HG03159 (cell line): ENCODE measurements around the gene ANK3.

Experiments used
- ATAC-seq: cut with Tn5 transposase; IDR thresholded peaks from one replicate; pipeline ENCODE4 v1.9.1; 2021; ENCODE audit warnings: mild to moderate bottlenecking, moderate library complexity; ENCODE audit not compliant: unreplicated experiment

The ANK3 gene

GRCh38 chr10:60414111-60414510, 24.4 kb upstream of the ANK3 start:
- ATAC-seq, result no peak

GRCh38 chr10:60413306-60414012, 23.8 kb upstream of the ANK3 start:
- ATAC-seq, result no peak

GRCh38 chr10:60410970-60411369, 21.3 kb upstream of the ANK3 start:
- no peak for ATAC-seq

- ATAC-seq, result no peak
Measured at GRCh38 chr10:60409202-60409601, 19.5 kb upstream of the ANK3 start.

GRCh38 chr10:60406182-60406581, 16.5 kb upstream of the ANK3 start:
- ATAC-seq, result no peak

GRCh38 chr10:60405172-60405571, 15.5 kb upstream of the ANK3 start:
- ATAC-seq, result no peak

- ATAC-seq, result no peak
Measured at GRCh38 chr10:60403168-60403873, 13.6 kb upstream of the ANK3 start.

GRCh38 chr10:60400366-60400765, 10.7 kb upstream of the ANK3 start:
- no peak for ATAC-seq

- ATAC-seq, result no peak
Measured at GRCh38 chr10:60399328-60399727, 9.7 kb upstream of the ANK3 start.

GRCh38 chr10:60397792-60398191, 8.1 kb upstream of the ANK3 start:
- ATAC-seq, result no peak

- no peak for ATAC-seq
Measured at GRCh38 chr10:60396766-60397165, 7.1 kb upstream of the ANK3 start.

- ATAC-seq, result no peak
Measured at GRCh38 chr10:60395711-60396110, 6.0 kb upstream of the ANK3 start.

GRCh38 chr10:60394446-60394845, 4.8 kb upstream of the ANK3 start:
- no peak for ATAC-seq

GRCh38 chr10:60390224-60390626, 550 bp upstream of the ANK3 start:
- ATAC-seq, result no peak

GRCh38 chr10:60388709-60389301, 870 bp downstream of the ANK3 start:
- ATAC-seq, result no peak

- ATAC-seq, result no peak
Measured at GRCh38 chr10:60388116-60388625, 1.5 kb downstream of the ANK3 start.

GRCh38 chr10:60387531-60387930, 2.1 kb downstream of the ANK3 start:
- ATAC-seq, result no peak

GRCh38 chr10:60385399-60385738, 4.3 kb downstream of the ANK3 start:
- no peak for ATAC-seq

- no peak for ATAC-seq
Measured at GRCh38 chr10:60384708-60385398, 4.8 kb downstream of the ANK3 start.

GRCh38 chr10:60384011-60384410, 5.7 kb downstream of the ANK3 start:
- ATAC-seq, result no peak

- no peak for ATAC-seq
Measured at GRCh38 chr10:60382946-60383681, 6.6 kb downstream of the ANK3 start.
